ENCODE results near the gene BAIAP2L2. TPM values are rescaled to one million over a fixed set of nuclear protein-coding genes. Genes with fewer than 3 reads are reported as not detected.

Gene BAIAP2L2
- total and polyA plus RNA-seq, 2 experiments from 2014 or later = 3.9 to 5.6 TPM

- peak overlapping the region; percentile 27; the same call in 1 of the 2 replicates for H3K27ac Mint-ChIP-seq
- peaks cover 3% of the 10 kb centered on the region; the same call in 1 of the 3 replicates for H3K36me3 Mint-ChIP-seq (ENCODE audit: low read depth)
- Histone ChIP-seq H4K20me1 (replicated peaks; ENCODE audit: insufficient read depth) (no peaks in the 10 kb centered on the region), H3K4me3 (no peak overlapping the region), H3K4me2 (no peak overlapping the region), H3K36me3 (ENCODE audit: insufficient read depth) (no peaks in the 10 kb centered on the region), H3K9me2 (ENCODE audit: insufficient read depth) (no peaks in the 10 kb centered on the region), H3K4me1 (ENCODE audit: insufficient read depth) (peaks cover 8% of the 10 kb centered on the region; the same call in 1 of the 2 replicates), H3K27ac (ENCODE audit: low read depth) (no peak overlapping the region), H3F3A (replicated peaks; ENCODE audit: low read depth) (peaks cover 7% of the 10 kb centered on the region), H3K27me3 (ENCODE audit: insufficient read depth) (no peaks in the 10 kb centered on the region), H2AFZ (0 out of 2 replicates have a peak overlapping the region, but pooled peaks have one; percentile 23), H3K79me2 (replicated peaks; ENCODE audit: insufficient read depth) (no peaks in the 10 kb centered on the region)
- H3K27me3 Mint-ChIP-seq (ENCODE audit: insufficient read depth, low read depth, poor library complexity) = peaks cover 29% of the 10 kb centered on the region
- H3K9me3 Mint-ChIP-seq = peaks cover 5% of the 10 kb centered on the region; the same call in 2 of the 3 replicates
- peak; percentile 72 for DNase-seq (ENCODE audit: low spot score)
- no peak for TF ChIP-seq POLR2AphosphoS5 (IDR thresholded peaks at IDR 0.05; ENCODE audit: low read depth)
- no peak for TF ChIP-seq NANOG (IDR thresholded peaks at IDR 0.05; ENCODE audit: borderline replicate concordance)
- no peak for TF ChIP-seq ZNF114 (CRISPR knock-in tag; IDR thresholded peaks at IDR 0.05)
- no peak for TF ChIP-seq EZH2phosphoT487 (IDR thresholded peaks at IDR 0.05; ENCODE audit: unreplicated experiment)
- no peak for TF ChIP-seq REST (IDR thresholded peaks at IDR 0.05; ENCODE audit: unreplicated experiment)
- no peak for TF ChIP-seq ETS1 (IDR thresholded peaks at IDR 0.05)
- TF ChIP-seq CREB1 (CRISPR knock-in tag; IDR thresholded peaks at IDR 0.05; ENCODE audit: low read depth) = no peak
- TF ChIP-seq ZNF331 (CRISPR knock-in tag; IDR thresholded peaks at IDR 0.05; ENCODE audit: low read depth) = no peak
- TF ChIP-seq ZNF462 (CRISPR knock-in tag; IDR thresholded peaks at IDR 0.05) = no peak
- no peak for TF ChIP-seq EZH2 (IDR thresholded peaks at IDR 0.05; ENCODE audit: low read depth, unreplicated experiment)
- TF ChIP-seq CTCF (conservative IDR thresholded peaks at IDR 0.05; ENCODE audit: low read depth in 2 of 2) = no peak
- no peak for TF ChIP-seq STAT1 (IDR thresholded peaks at IDR 0.05; ENCODE audit: unreplicated experiment)
- TF ChIP-seq JUNB (IDR thresholded peaks at IDR 0.05; ENCODE audit: unreplicated experiment) = no peak
- H3K4me1 Mint-ChIP-seq = peaks cover 11% of the 10 kb centered on the region; the same call in 2 of the 3 replicates
- peak; percentile 57 for ATAC-seq
- H3K4me3 Mint-ChIP-seq = no peak overlapping the region
Measured at GRCh38 chr22:38110863-38111852, 674 bp upstream of the BAIAP2L2 start.
